Measurements from ENCODE around the gene TPSAB1.
"Not testable (repeated sequence)": the region's sequence is repeated elsewhere in the genome, so short reads cannot be mapped to it uniquely, and the experiment has no call there.

GRCh38 chr16:1247903-1248537 is 7.5 kb downstream of the TPSAB1 start:
- TF ChIP-seq EZH2 (IDR thresholded peaks at IDR 0.05; ENCODE audit: borderline replicate concordance, low read depth, low read length, severe bottlenecking); CTCF (IDR thresholded peaks at IDR 0.05; ENCODE audit: borderline replicate concordance, extremely low read depth, low read length, poor library complexity, severe bottlenecking): not testable (repeated sequence)
